Ishikawa (cell line): ENCODE results near the gene FSCB.

ENCODE experiments used
- CREB1 ChIP-seq: IDR thresholded peaks from 2 replicates; pipeline ENCODE4 v1.6.1; 2012; ENCODE audit warnings: low read depth
- EGR1 ChIP-seq: IDR thresholded peaks from 2 replicates; pipeline ENCODE4 v1.6.1; 2012
- EP300 ChIP-seq: IDR thresholded peaks from 2 replicates; pipeline ENCODE4 v1.6.1; 2012; ENCODE audit warnings: borderline replicate concordance
- MAX ChIP-seq: IDR thresholded peaks from 2 replicates; pipeline ENCODE4 v1.6.1; 2012
- NFIC ChIP-seq: IDR thresholded peaks from 2 replicates; pipeline ENCODE4 v1.6.1; 2012
- REST ChIP-seq: IDR thresholded peaks from 2 replicates; pipeline ENCODE4 v1.6.1; 2012; ENCODE audit warnings: low read depth, mild to moderate bottlenecking
- TAF1 ChIP-seq: IDR thresholded peaks from 2 replicates; pipeline ENCODE4 v1.6.1; 2012; ENCODE audit warnings: low read depth, mild to moderate bottlenecking
- YY1 ChIP-seq: IDR thresholded peaks from 2 replicates; pipeline ENCODE4 v1.6.1; 2012; ENCODE audit warnings: low read depth
- ZBTB7A ChIP-seq: IDR thresholded peaks from 2 replicates; pipeline ENCODE4 v1.6.1; 2012; ENCODE audit warnings: low read depth

GRCh38 chr14:44494137-44494536 is 12.9 kb downstream of the FSCB start:
- TF ChIP-seq CREB1 = no peak
- no peak for TF ChIP-seq EP300
- TF ChIP-seq ZBTB7A = no peak
- no peak for TF ChIP-seq YY1
- TF ChIP-seq TAF1 = no peak
- no peak for TF ChIP-seq REST
- TF ChIP-seq EGR1 = no peak
- TF ChIP-seq MAX = no peak
- no peak for TF ChIP-seq NFIC
